DMS53 (cell line): ENCODE results near the gene ZNF185.
A peak's percentile ranks its signal among the peaks of the same experiment; 100 is the strongest.
"Not testable (repeated sequence)": the region's sequence is repeated elsewhere in the genome, so short reads cannot be mapped to it uniquely, and the experiment has no call there.

Experiments
- DNase-seq: peaks from one replicate; lab custom pipeline; 2025; lab: John Stamatoyannopoulos, UW

The ZNF185 gene

GRCh38 chrX:152895724-152896420, 2.0 kb upstream of the ZNF185 start:
- DNase-seq: peak; percentile 27

DNA sequence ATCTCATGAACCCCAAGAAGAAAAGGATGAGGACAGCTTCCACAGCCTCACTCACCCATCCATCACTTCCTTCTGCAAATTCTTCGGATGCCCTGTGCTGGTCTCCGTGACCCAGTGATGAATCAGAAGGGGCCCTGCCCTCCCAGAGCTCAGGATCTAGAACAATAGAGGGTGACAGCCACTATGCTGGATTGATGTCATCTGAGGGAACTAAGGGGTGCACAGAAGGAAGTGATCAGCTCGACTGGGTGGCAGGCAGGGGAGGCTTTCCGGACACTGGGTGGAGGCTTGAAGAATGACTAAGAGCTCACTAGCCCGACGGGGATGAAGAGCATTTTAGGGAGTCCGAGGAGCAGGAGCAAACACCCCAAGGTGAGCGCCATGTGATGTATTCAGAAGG, 1.4 kb upstream of the ZNF185 start:
- DNase-seq: no peak

- DNase-seq: no peak
Observed at GRCh38 chrX:152898442-152898841, 575 bp downstream of the ZNF185 start.

- DNase-seq: no peak
Observed at GRCh38 chrX:152899111-152899873, 1.4 kb downstream of the ZNF185 start.

- DNase-seq: no peak
Observed at GRCh38 chrX:152899874-152900719, 2.2 kb downstream of the ZNF185 start.

DNA sequence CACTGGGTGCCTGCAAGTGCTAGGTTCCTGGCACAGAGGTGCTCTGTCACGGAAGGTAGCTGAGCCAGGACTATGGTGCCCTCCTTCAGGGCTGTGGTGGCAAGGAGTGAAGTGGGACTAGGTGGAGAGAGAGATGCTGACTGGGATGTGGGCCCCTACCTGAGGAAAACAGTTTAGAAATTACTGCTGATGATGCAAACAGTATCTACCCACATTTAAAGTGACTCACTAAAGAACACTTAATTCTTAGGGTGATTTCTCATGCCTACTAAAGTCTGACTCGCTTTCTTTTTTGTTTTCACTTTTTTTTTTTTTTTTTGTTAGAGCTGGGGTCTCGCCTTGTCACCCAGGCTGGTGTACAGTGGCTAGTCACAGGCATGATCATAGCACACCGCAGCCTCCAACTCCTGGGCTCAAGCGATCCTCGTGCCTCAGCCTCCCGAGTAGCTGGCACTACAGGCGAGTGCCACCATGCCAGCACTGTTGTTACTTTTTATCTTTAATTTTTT, 3.1 kb downstream of the ZNF185 start:
- DNase-seq: no peak

DNA sequence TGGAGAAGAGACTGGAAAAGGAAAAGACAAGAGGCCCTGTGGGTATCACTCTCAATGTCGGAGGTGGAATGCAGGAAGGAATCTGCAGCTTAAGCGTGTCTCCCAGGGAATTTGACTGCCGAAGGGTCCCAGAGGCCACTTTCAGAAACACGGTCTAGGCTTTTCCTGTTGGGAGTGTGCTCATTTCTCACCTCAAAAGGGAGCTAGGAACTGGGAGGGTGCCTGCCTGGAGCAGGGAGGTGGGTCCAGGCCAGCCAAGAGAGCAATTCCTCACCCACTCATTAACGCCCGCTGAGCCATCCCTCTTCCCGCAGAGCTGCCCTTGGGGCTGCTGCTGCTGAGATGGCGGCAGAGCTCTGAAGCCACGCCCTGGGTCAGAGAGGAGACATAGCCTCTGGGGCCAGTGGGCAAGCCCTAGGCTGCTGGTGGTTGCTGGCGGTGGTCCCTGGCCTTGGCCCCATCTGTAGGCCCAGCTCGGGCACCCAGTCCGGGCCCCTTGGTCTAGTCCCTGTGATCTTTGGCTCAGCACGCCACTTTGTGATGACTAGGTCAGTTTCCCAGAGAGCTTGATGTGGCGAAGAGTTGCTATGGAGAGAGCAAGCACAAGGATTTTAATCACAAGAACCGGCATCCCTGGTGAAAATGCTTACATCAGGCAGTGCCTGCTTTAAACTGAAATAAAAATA, 4.1 kb downstream of the ZNF185 start:
- no peak for DNase-seq

- no peak for DNase-seq
Observed at GRCh38 chrX:152902502-152902820, 4.6 kb downstream of the ZNF185 start.

DNA sequence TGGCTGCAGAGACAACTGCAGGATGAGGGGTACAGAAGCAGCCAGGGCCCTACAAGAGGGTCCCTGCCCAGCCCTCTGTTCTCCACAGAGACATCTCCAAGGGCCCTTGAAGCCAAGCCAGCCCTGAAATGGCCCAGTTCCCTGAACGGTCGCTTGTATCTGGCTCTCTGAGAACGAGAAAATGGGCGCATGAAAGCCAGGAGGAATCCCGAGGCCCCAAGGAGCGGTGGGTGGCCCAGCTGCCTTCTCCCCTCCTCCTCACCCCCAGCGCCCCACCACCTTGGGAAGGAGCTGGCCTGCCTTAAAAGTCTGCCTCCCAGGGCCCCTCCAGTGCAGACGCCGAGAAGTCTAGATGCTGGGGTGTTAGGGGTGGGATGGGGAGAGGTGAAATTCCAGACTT, 5.7 kb downstream of the ZNF185 start:
- no peak for DNase-seq

DNA sequence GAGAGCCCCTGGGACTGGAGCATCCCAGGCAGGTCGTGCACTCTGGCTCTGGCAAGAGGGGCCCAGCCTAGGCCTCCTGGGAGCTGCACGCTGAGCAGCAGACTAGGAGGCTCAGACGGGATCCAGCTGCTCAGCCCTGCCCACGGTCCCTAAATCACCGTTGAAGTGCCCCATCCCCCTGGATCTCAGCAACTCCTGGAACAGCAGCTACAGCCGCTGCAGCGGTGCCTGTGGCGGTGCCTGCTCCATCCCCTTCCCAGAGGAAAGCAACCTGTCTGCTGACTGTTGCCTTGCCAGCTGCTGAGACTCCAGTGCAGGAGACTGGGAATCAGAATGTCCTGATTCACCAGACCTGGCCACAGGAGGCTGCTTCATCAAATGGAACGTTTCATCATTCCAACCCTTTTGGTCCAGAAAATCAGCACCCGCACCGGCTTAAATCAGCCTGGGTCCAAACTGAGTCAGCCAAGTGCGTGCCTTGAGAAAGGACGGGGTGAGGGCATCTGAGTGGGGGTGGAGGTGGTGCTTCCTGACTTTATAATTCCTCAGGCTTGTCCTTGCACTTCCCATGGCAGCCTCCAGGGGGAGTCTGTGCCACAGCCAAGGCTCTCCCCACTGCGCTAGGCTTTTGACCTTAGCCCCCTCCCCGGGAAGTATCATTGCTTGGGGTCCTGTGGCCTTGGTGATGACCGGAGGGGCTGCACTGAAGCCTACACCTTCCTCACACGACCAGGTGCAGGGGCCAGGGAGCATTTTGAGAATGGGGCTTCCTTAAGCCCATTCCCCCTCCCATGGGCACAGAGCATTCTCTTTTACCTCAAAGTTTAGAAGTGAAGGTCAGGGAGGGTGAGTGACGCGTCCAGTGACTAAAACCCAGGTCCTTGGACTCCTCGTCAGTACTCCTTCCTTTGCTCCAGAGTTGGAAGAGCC, 6.5 kb downstream of the ZNF185 start:
- peak; percentile 60 for DNase-seq

DNA sequence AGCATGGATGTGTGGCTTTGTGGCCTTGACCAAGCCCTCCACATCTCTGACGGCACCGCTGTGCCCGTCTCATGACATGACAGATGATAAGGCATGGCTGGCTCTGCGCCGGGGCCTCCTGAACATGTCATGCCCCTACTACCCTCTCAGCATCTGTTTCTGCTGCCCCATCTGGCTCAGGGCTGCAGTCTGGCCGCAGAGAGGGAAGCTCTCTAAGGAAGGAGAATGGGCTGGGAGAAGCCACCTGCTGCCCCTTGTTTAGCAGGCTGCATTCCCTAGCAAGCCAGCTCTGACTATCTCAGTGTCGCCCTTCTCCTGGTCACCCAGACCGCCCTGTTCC, 7.2 kb downstream of the ZNF185 start:
- peak; percentile 26 for DNase-seq

DNA sequence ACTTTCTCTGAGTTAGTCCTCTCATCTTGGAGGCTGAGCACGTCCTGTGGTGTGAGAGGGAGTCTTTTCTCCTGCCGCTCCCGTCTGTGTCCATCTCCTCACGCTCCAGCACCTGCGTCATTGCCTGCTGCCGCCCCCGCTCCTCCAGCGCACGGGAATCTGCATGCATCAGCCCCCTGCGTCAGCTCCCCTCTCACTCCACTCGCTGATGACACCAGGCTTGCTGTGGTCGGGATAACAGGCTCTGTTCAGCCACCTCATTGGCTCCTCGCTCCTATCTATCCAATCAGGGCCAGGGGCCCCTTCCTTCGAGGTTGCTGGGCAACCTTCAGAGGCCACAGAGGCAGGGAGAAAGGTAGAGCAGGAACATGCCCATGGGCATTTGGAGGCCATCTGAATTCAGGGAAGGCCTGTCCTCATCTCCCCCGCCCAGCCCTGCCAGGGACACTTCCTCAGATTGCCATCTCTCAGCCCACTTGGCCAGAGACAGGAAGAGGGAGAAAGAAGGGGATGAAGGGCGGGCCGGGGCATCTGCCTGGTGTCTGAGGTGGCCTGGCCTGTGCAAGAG, 9.3 kb downstream of the ZNF185 start:
- peak; percentile 49 for DNase-seq

- no peak for DNase-seq
Observed at GRCh38 chrX:152908486-152908885, 10.6 kb downstream of the ZNF185 start.

DNA sequence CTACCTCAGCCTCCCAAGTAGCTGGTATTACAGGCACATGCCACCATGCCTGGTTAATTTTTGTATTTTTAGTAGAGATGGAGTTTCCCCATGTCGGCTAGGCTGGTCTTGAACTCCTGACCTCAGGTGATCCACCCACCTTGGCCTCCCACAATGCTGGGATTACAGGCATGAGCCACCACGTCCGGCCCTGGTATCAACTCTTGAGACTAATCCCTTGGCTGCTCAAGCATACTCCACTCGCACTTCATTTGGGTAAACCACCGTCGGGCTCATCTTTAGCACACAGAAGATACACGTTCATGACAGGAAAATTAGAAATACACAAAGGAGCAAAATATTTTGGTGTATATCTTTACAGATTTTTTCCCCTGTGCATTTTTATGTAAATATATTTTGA, 12.2 kb downstream of the ZNF185 start:
- not testable (repeated sequence) for DNase-seq

GRCh38 chrX:152912106-152912505, 14.2 kb downstream of the ZNF185 start:
- DNase-seq: peak; percentile 24

GRCh38 chrX:152912641-152913040, 14.8 kb downstream of the ZNF185 start:
- no peak for DNase-seq

DNA sequence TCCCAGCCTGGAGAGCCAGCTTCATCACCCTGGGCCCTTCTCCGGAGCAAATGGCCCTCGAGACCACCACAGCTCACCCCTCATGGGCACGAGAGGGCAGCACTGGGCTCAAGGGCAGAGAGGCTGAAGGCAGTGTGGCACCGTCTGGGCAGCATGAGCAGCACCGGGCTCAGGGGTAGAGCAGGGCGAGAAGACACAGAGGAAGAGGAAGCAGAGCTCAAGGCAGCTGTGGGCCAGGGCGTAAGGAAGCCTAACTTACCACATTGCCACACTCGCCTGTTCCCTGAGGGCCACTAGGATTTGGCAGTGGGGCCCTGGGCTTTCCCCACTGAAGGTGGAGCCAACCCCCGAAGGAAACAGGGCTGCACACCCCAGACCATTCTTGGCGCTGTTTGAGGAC, 15.5 kb downstream of the ZNF185 start:
- DNase-seq: no peak

- no peak for DNase-seq
Observed at GRCh38 chrX:152913910-152914309, 16.0 kb downstream of the ZNF185 start.

DNA sequence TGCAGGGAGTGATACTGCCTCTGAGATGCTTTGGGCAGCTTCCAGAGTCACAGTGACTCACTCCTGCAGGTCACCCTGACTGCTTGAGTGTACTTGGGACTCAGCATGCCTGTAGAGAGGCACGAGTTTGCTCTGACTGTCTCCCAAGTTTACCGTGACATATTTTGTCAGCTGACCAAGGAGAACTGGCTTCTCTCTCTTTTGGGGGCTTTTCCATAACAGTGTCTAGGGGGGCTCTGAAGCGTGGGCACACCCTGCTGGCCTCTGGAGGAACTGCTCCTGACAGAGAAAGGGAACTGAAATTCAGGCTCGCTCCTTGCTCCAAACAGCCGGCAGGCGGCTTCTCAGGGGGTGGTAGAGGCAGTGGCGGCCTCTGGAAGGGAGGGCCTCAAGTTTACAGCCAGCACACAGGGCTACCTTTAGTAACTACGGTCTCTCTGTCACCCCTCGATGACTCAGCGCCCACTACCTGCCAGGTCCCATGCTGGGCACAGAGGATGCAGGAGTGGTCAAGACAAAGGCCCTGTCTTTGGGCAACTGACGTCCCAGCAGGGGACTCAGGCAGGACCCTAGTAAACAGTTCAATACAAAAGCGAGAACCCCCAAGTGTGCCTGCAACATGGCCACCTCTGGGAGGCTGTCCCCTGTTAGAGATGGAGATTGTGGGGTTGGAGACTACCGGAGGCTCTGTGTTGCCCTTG, 17.8 kb downstream of the ZNF185 start:
- DNase-seq: peak; percentile 33
